ENCODE results near the gene EPHA5. TPM values are rescaled to one million over a fixed set of nuclear protein-coding genes. Genes with fewer than 3 reads are reported as not detected.

Gene EPHA5
- total RNA-seq, 1 experiment from 2014 or later = 1.9 TPM

- DNase-seq (ENCODE audit: low read depth, low spot score) (no peak), ATAC-seq (no peak)
- in situ Hi-C loops (cut with HindIII; ENCODE audit: low pct_unique_long_range_greater_than_20kb, low sequenced_read_pairs) (no loop called here), intact Hi-C loops (cut with micrococcal nuclease; ENCODE audit: unreplicated experiment) (no loop called here)
- TF ChIP-seq REST (IDR thresholded peaks at IDR 0.05; ENCODE audit: insufficient read depth in 1 of 2, low read depth in 2 of 2, low read length in 1 of 2) = no peak
- no peak for TF ChIP-seq POLR2AphosphoS5 (IDR thresholded peaks at IDR 0.05; ENCODE audit: low read depth, low read length)
- no peak for TF ChIP-seq TCF7L2 (IDR thresholded peaks at IDR 0.05; ENCODE audit: low read depth, low read length)
- TF ChIP-seq, protein P1, sequence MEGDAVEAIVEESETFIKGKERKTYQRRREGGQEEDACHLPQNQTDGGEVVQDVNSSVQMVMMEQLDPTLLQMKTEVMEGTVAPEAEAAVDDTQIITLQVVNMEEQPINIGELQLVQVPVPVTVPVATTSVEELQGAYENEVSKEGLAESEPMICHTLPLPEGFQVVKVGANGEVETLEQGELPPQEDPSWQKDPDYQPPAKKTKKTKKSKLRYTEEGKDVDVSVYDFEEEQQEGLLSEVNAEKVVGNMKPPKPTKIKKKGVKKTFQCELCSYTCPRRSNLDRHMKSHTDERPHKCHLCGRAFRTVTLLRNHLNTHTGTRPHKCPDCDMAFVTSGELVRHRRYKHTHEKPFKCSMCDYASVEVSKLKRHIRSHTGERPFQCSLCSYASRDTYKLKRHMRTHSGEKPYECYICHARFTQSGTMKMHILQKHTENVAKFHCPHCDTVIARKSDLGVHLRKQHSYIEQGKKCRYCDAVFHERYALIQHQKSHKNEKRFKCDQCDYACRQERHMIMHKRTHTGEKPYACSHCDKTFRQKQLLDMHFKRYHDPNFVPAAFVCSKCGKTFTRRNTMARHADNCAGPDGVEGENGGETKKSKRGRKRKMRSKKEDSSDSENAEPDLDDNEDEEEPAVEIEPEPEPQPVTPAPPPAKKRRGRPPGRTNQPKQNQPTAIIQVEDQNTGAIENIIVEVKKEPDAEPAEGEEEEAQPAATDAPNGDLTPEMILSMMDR (IDR thresholded peaks at IDR 0.05) = no peak
- TF ChIP-seq SIN3A (IDR thresholded peaks at IDR 0.05; ENCODE audit: borderline replicate concordance, insufficient read depth, low read depth, low read length) = no peak
- ChIA-PET CTCF (no interaction called here), POLR2A (no interaction called here)
- no peak overlapping the region for H3K4me3 ChIP-seq (ENCODE audit: low read depth in 2 of 2, low read length in 2 of 2)
- no peaks in the 10 kb centered on the region for H3K4me1 ChIP-seq (ENCODE audit: control insufficient read depth, insufficient read depth, low read length)
- H3K27ac ChIP-seq (ENCODE audit: low read length) = no peak overlapping the region
- no peaks in the 10 kb centered on the region for H3K27me3 ChIP-seq (ENCODE audit: control insufficient read depth, insufficient read depth, low read length)
- no TSS peak for BruUV-seq (replicated peaks)
- no peaks in the 10 kb centered on the region for H3K36me3 ChIP-seq (ENCODE audit: control insufficient read depth, insufficient read depth, low read length)
- H3K9me3 ChIP-seq (ENCODE audit: control insufficient read depth, insufficient read depth, low read depth, low read length) = no peaks in the 10 kb centered on the region
Measured at GRCh38 chr4:65521666-65522065, 148.6 kb downstream of the EPHA5 start.

DNA sequence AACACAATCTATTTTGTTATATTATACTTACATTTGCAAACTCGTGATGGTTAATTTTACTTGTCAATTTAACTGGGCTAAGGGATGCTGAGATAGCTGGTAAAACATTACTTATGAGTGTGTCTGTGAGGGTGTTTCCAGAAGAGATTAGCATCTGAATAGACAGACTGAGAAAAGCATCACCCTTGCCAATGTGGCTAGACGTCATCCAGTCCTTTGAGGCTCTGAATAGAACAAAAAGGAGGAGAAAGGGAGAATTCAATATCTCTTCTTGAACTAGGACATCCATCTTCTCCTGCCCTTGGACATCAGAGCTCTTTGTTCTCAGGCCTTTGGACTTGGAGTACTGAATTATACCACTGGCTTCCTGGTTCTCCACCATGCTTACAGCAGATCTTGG, 154.6 kb downstream of the EPHA5 start:
- ATAC-seq (no peak), DNase-seq (ENCODE audit: low read depth, low spot score) (no peak)
- no peak for TF ChIP-seq REST (IDR thresholded peaks at IDR 0.05; ENCODE audit: insufficient read depth in 1 of 2, low read depth in 2 of 2, low read length in 1 of 2)
- TF ChIP-seq, protein P1 (IDR thresholded peaks at IDR 0.05) = no peak
- TF ChIP-seq TCF7L2 (IDR thresholded peaks at IDR 0.05; ENCODE audit: low read depth, low read length) = no peak
- TF ChIP-seq POLR2AphosphoS5 (IDR thresholded peaks at IDR 0.05; ENCODE audit: low read depth, low read length) = no peak
- Histone ChIP-seq H3K9me3 (ENCODE audit: control insufficient read depth, insufficient read depth, low read depth, low read length) (no peaks in the 10 kb centered on the region), H3K27me3 (ENCODE audit: control insufficient read depth, insufficient read depth, low read length) (no peaks in the 10 kb centered on the region), H3K4me1 (ENCODE audit: control insufficient read depth, insufficient read depth, low read length) (no peaks in the 10 kb centered on the region), H3K27ac (ENCODE audit: low read length) (no peak overlapping the region), H3K4me3 (ENCODE audit: low read depth in 2 of 2, low read length in 2 of 2) (no peak overlapping the region), H3K36me3 (ENCODE audit: control insufficient read depth, insufficient read depth, low read length) (no peaks in the 10 kb centered on the region)
- ChIA-PET CTCF (no interaction called here), POLR2A (no interaction called here)
- intact Hi-C loops (cut with micrococcal nuclease; ENCODE audit: unreplicated experiment) = no loop called here
- in situ Hi-C loops (cut with HindIII; ENCODE audit: low pct_unique_long_range_greater_than_20kb, low sequenced_read_pairs) = no loop called here
- BruUV-seq (replicated peaks) = no TSS peak
